HCT116 (cell line): ENCODE results near the gene YIPF3. TPM values are rescaled to one million over a fixed set of nuclear protein-coding genes. Genes with fewer than 3 reads are reported as not detected.

ENCODE experiments used
- ATAC-seq: fragments of 200-7000 bp; cut with Tn5 transposase; 2 replicates; pipeline ENCODE4 v1.9.1; 2020; ENCODE audit warnings: mild to moderate bottlenecking, moderate library complexity
- BruUV-seq: library from RNA; stranded (reverse); fragments of 400-500 nt; replicated peaks from 2 replicates; lab custom pipeline; 2021; lab: Mats Ljungman, UMichigan
- CTCF ChIA-PET: fragments of 300-600 bp; sonication (Branson Sonifier 250); formaldehyde crosslinking; loops from one replicate; lab custom pipeline; 2021; ENCODE audit warnings: antibody characterized with exemption; lab: Charles Lee
- POLR2A ChIA-PET: fragments of 300-600, 350-600 bp; sonication (Branson Sonifier 250); formaldehyde crosslinking; loops from one replicate; lab custom pipeline; 2021; ENCODE audit warnings: antibody characterized with exemption; lab: Charles Lee
- RAD21 ChIA-PET, 2 experiments: fragments of 300-600 bp; sonication (Branson Sonifier 250); formaldehyde crosslinking; loops; one replicate each; lab custom pipeline; 2023; ENCODE audit warnings: low total read pairs in 2 of 2; ENCODE audit not compliant: uncharacterized antibody in 2 of 2, unreplicated experiment in 2 of 2, low non-redundant PET in 1 of 2; lab: Charles Lee
- DNase-seq: peaks from one replicate; pipeline ENCODE4 v3.0.0-alpha.2; 2010; ENCODE audit warnings: low read depth, low spot score
- H2AFZ ChIP-seq: fragments of 200-600 bp; shearing (Covaris generic), sonication (generic); 2 replicates; pipeline ENCODE4 v1.6.1; 2017; ENCODE audit warnings: low read depth, mixed run types, mixed read lengths, antibody characterized with exemption, low read length; ENCODE audit not compliant: poor library complexity, severe bottlenecking
- H3K27ac ChIP-seq: 2 replicates; pipeline ENCODE4 v1.5.1; 2012; ENCODE audit warnings: low read depth, low read length
- H3K27me3 ChIP-seq: fragments of 200-600 bp; sonication (generic); 2 replicates; pipeline ENCODE4 v1.6.1; 2016; ENCODE audit warnings: mixed run types, low read length, mixed read lengths; ENCODE audit not compliant: insufficient read depth
- H3K36me3 ChIP-seq, 2 experiments: fragments of 200-500 bp in 1 of 2; fragments of 200-600 bp in 1 of 2; sonication (Bioruptor generic) in 1 of 2; sonication (generic) in 1 of 2; 2 replicates each; pipeline versions ENCODE4 v1.5.1 to v1.6.1; 2014 to 2016; ENCODE audit warnings: low read length in 2 of 2, inconsistent platforms in 1 of 2, mixed read lengths in 1 of 2, mixed run types in 1 of 2; ENCODE audit not compliant: insufficient read depth in 2 of 2, control insufficient read depth in 1 of 2
- H3K4me1 ChIP-seq, 2 experiments: fragments of 200-600 bp in 1 of 2; sonication (generic) in 1 of 2; 2 replicates each; pipeline versions ENCODE4 v1.5.1 to v1.6.1; 2012 to 2017; ENCODE audit warnings: low read length in 2 of 2, inconsistent platforms in 1 of 2, mild to moderate bottlenecking in 1 of 2, mixed read lengths in 1 of 2, mixed run types in 1 of 2, moderate library complexity in 1 of 2; ENCODE audit not compliant: insufficient read depth in 2 of 2, control insufficient read depth in 1 of 2
- H3K4me2 ChIP-seq: fragments of 200-600 bp; sonication (generic); 2 replicates; pipeline ENCODE4 v1.6.1; 2017; ENCODE audit warnings: mixed run types, low read length, mixed read lengths
- H3K4me3 ChIP-seq, 2 experiments: fragments of 200-600 bp in 1 of 2; sonication (generic) in 1 of 2; replicated peaks in 1 of 2; 2 replicates each; pipeline ENCODE4 v1.5.1; 2011 to 2016; ENCODE audit warnings: low read length in 2 of 2, control low read depth in 1 of 2, low read depth in 1 of 2, mild to moderate bottlenecking in 1 of 2, mixed read lengths in 1 of 2, mixed run types in 1 of 2
- H3K79me2 ChIP-seq: fragments of 200-600 bp; sonication (generic); 2 replicates; pipeline ENCODE4 v1.6.1; 2017; ENCODE audit warnings: mild to moderate bottlenecking, mixed run types, low read length, moderate library complexity, mixed read lengths; ENCODE audit not compliant: insufficient read depth
- H3K9ac ChIP-seq: fragments of 200-600 bp; sonication (generic); 2 replicates; pipeline ENCODE4 v1.6.1; 2016; ENCODE audit warnings: low read length, mixed read lengths
- H3K9me2 ChIP-seq: fragments of 200-600 bp; sonication (generic), shearing (Covaris generic); 2 replicates; pipeline ENCODE4 v1.6.1; 2017; ENCODE audit warnings: mixed run types, mild to moderate bottlenecking, moderate library complexity; ENCODE audit not compliant: insufficient read depth
- H3K9me3 ChIP-seq, 2 experiments: fragments of 200-500 bp in 1 of 2; fragments of 200-600 bp in 1 of 2; sonication (Bioruptor generic) in 1 of 2; sonication (generic) in 1 of 2; 2 replicates each; pipeline ENCODE4 v1.6.1; 2014 to 2017; ENCODE audit warnings: low read length in 2 of 2, mixed read lengths in 2 of 2, inconsistent platforms in 1 of 2, low read depth in 1 of 2, mild to moderate bottlenecking in 1 of 2, mixed run types in 1 of 2, moderate library complexity in 1 of 2; ENCODE audit not compliant: control insufficient read depth in 1 of 2, insufficient read depth in 1 of 2
- H4K20me1 ChIP-seq: fragments of 200-600 bp; sonication (generic), shearing (Covaris generic); 2 replicates; pipeline ENCODE4 v1.6.1; 2017; ENCODE audit warnings: mixed run types, mild to moderate bottlenecking, moderate library complexity; ENCODE audit not compliant: insufficient read depth
- CBX3 ChIP-seq: IDR thresholded peaks from 2 replicates; pipeline ENCODE4 v1.6.1; 2012; ENCODE audit warnings: low read depth
- CEBPB ChIP-seq: IDR thresholded peaks from 2 replicates; pipeline ENCODE4 v1.6.1; 2012; ENCODE audit warnings: low read depth
- FOSL1 ChIP-seq: IDR thresholded peaks from 2 replicates; pipeline ENCODE4 v1.6.1; 2012; ENCODE audit warnings: low read depth
- POLR2AphosphoS5 ChIP-seq: IDR thresholded peaks from 2 replicates; pipeline ENCODE4 v1.6.1; 2011; ENCODE audit warnings: mild to moderate bottlenecking, low read depth, low read length, moderate library complexity
- RAD21 ChIP-seq: IDR thresholded peaks from 2 replicates; pipeline ENCODE4 v1.6.1; 2012; ENCODE audit warnings: low read depth, mild to moderate bottlenecking
- SRF ChIP-seq: IDR thresholded peaks from 2 replicates; pipeline ENCODE4 v1.6.1; 2012; ENCODE audit warnings: low read depth
- ZFX ChIP-seq: fragments of 450-650 bp; IDR thresholded peaks from 2 replicates; pipeline ENCODE4 v1.6.1; 2017
- intact Hi-C: fragments of 100-400 bp; cut with micrococcal nuclease; formaldehyde crosslinking; loops from 2 replicates; pipeline ENCODE4 v1.10.0; 2022
- total RNA-seq: library from RNA; stranded (reverse); gene quantifications from one replicate; pipeline ENCODE4 v1.2.1, GENCODE V29; 2021; ENCODE audit not compliant: unreplicated experiment
- TF ChIP-seq, protein P1 (sequence below): IDR thresholded peaks from 2 replicates; pipeline ENCODE4 v1.6.1; 2011; ENCODE audit warnings: mild to moderate bottlenecking, low read length, moderate library complexity; ENCODE audit not compliant: insufficient replicate concordance; ENCODE audit errors: extremely low read depth
- TF ChIP-seq, protein P2 (sequence below): IDR thresholded peaks from 2 replicates; pipeline ENCODE4 v1.6.1; 2012; ENCODE audit warnings: low read depth
- TF ChIP-seq, protein P3 (sequence below), 3 experiments: fragments of 200-600 bp in 1 of 3; sonication (generic) in 1 of 3; IDR thresholded peaks in 2 of 3; conservative IDR thresholded peaks in 1 of 3; 2 replicates each; pipeline ENCODE4 v1.5.1; 2012 to 2017; ENCODE audit warnings: low read depth in 2 of 3, low read length in 2 of 3, antibody characterized with exemption in 1 of 3, borderline replicate concordance in 1 of 3, control low read depth in 1 of 3, mild to moderate bottlenecking in 1 of 3, mixed read lengths in 1 of 3, mixed run types in 1 of 3, moderate library complexity in 1 of 3; ENCODE audit not compliant: insufficient read depth in 1 of 3

The YIPF3 gene
- total RNA-seq, 1 experiment from 2014 or later, result 84.5 TPM

DNA sequence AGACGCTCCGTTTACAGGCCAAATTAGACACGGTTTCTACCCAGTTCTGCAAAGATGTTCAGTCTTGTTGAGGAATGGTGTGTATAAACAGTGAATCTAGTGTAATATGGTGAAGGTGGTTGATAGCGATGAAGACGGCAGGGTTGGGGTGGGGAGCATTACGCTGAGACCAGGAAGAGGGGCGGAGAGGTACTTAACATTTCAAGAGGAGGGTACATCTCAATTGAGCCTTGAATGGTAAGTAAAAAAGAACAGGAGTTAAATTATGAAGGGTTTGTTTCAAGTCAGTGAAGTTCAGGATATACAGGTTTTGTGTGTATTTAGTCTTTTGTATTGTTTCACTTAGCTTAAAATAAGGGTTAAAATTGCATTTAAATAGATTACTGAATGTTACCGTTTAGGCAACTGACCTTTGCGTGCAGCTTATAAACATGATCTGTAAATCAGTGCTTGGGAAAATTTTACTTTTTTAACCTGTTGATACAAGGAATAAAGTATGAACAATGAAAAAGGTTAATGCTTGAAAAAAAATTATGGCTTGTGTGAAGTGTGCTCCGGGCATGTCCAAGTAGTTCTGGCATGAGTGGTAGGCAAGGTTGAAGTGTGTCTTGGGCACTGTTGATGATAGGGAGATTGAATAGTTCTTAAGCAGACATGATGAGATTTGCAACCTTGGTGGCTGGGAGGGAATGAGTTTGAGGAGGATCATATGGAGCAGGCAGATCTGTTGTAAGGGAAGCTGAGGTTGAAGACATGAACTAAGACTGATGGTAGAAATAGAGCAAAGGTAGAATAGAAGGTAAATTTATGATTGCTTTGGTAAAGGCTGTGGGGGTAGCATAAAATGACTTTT, 1.0 kb upstream of the YIPF3 start:
- H2AFZ ChIP-seq, result no peak overlapping the region
- H3K27me3 ChIP-seq, result no peaks in the 10 kb centered on the region
- no peaks in the 10 kb centered on the region for H3K9me3 ChIP-seq
- 0 out of 2 replicates have a peak, but pooled peaks cover 3% of the 10 kb centered on the region for H4K20me1 ChIP-seq
- TF ChIP-seq, protein P1, sequence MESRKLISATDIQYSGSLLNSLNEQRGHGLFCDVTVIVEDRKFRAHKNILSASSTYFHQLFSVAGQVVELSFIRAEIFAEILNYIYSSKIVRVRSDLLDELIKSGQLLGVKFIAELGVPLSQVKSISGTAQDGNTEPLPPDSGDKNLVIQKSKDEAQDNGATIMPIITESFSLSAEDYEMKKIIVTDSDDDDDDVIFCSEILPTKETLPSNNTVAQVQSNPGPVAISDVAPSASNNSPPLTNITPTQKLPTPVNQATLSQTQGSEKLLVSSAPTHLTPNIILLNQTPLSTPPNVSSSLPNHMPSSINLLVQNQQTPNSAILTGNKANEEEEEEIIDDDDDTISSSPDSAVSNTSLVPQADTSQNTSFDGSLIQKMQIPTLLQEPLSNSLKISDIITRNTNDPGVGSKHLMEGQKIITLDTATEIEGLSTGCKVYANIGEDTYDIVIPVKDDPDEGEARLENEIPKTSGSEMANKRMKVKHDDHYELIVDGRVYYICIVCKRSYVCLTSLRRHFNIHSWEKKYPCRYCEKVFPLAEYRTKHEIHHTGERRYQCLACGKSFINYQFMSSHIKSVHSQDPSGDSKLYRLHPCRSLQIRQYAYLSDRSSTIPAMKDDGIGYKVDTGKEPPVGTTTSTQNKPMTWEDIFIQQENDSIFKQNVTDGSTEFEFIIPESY, result no peak
- TF ChIP-seq CBX3, result no peak
- TF ChIP-seq SRF, result no peak
- no peak for TF ChIP-seq FOSL1
- TF ChIP-seq POLR2AphosphoS5, result no peak
- TF ChIP-seq, protein P2, sequence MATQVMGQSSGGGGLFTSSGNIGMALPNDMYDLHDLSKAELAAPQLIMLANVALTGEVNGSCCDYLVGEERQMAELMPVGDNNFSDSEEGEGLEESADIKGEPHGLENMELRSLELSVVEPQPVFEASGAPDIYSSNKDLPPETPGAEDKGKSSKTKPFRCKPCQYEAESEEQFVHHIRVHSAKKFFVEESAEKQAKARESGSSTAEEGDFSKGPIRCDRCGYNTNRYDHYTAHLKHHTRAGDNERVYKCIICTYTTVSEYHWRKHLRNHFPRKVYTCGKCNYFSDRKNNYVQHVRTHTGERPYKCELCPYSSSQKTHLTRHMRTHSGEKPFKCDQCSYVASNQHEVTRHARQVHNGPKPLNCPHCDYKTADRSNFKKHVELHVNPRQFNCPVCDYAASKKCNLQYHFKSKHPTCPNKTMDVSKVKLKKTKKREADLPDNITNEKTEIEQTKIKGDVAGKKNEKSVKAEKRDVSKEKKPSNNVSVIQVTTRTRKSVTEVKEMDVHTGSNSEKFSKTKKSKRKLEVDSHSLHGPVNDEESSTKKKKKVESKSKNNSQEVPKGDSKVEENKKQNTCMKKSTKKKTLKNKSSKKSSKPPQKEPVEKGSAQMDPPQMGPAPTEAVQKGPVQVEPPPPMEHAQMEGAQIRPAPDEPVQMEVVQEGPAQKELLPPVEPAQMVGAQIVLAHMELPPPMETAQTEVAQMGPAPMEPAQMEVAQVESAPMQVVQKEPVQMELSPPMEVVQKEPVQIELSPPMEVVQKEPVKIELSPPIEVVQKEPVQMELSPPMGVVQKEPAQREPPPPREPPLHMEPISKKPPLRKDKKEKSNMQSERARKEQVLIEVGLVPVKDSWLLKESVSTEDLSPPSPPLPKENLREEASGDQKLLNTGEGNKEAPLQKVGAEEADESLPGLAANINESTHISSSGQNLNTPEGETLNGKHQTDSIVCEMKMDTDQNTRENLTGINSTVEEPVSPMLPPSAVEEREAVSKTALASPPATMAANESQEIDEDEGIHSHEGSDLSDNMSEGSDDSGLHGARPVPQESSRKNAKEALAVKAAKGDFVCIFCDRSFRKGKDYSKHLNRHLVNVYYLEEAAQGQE, result no peak
- no peak for TF ChIP-seq ZFX
- no peak for TF ChIP-seq RAD21
- TF ChIP-seq CEBPB, result no peak
- TF ChIP-seq, protein P3, sequence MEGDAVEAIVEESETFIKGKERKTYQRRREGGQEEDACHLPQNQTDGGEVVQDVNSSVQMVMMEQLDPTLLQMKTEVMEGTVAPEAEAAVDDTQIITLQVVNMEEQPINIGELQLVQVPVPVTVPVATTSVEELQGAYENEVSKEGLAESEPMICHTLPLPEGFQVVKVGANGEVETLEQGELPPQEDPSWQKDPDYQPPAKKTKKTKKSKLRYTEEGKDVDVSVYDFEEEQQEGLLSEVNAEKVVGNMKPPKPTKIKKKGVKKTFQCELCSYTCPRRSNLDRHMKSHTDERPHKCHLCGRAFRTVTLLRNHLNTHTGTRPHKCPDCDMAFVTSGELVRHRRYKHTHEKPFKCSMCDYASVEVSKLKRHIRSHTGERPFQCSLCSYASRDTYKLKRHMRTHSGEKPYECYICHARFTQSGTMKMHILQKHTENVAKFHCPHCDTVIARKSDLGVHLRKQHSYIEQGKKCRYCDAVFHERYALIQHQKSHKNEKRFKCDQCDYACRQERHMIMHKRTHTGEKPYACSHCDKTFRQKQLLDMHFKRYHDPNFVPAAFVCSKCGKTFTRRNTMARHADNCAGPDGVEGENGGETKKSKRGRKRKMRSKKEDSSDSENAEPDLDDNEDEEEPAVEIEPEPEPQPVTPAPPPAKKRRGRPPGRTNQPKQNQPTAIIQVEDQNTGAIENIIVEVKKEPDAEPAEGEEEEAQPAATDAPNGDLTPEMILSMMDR (IDR thresholded peaks at IDR 0.05 in 2 of 3, conservative IDR thresholded peaks at IDR 0.05 in 1 of 3; ENCODE audit: borderline replicate concordance in 1 of 3, insufficient read depth in 1 of 3, low read depth in 2 of 3, low read length in 2 of 3), result no peak
- no TSS peak for BruUV-seq
- peaks cover 45 to 56% of the 10 kb centered on the region in 2 experiments for H3K36me3 ChIP-seq
- H3K4me3 ChIP-seq, result peak overlapping the region; percentile 92 to 100
- ChIA-PET CTCF (interaction anchor here (2.7 kb wide), 1 partner anchor 11 kb away, joined by 12 read pairs; no protein-coding TSS in a partner anchor), POLR2A (interaction anchor here (1.5 kb wide), 1 partner anchor 112 kb away, joined by 3 read pairs; the partner anchor contains the start of gene GTPBP2), RAD21 (no interaction called here)
- no peak for DNase-seq
- H3K27ac ChIP-seq, result peak overlapping the region; percentile 48
- ATAC-seq, result no peak
- H3K9ac ChIP-seq, result peak overlapping the region; percentile 98
- H3K4me1 ChIP-seq, result peaks cover 14 to 21% of the 10 kb centered on the region in 2 experiments; a peak in 3 of 4 replicates
- H3K4me2 ChIP-seq, result peak overlapping the region; percentile 92
- intact Hi-C loops, result loop anchor here (5.0 kb wide), 1 partner anchor 345 kb away; the partner anchor contains the start of gene SRF
- H3K79me2 ChIP-seq, result peaks cover 63% of the 10 kb centered on the region
- no peaks in the 10 kb centered on the region for H3K9me2 ChIP-seq
